ENCODE results near the gene TOMM40L.
A peak's percentile ranks its signal among the peaks of the same experiment; 100 is the strongest.

The TOMM40L gene

DNA sequence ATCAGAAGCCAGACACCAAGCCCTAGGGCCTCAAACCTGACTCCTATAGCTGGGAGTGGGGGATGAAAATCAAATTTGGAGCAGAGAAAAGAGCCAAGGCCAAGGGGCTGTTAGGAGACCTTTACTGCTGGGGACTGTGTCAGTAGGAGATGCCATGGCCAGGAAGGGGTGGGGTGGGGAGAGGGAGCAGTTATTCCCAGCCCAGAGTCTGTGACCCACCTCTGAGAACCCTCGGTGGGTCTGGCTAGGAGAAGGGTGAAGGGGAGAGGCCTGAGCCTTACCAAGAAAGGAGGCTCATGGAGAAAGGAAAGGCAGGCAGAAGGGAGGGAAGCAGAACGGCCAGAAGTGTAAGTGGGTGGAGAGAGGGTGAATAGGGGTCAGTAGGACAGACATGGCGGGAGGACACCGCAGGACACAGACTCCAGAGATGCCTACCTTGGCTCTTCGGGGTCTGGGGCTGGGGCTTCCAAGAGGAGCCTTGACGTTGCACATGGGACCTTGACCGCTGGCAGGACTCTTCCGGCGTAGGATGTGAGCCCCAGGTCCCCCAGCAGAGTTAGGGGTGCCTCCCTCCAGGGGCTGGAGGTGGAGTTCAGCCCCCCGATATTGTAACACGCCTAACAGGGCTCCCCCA lies 28.2 kb upstream of the TOMM40L start:
- no peak for DNase-seq (ENCODE audit: low read depth)

DNA sequence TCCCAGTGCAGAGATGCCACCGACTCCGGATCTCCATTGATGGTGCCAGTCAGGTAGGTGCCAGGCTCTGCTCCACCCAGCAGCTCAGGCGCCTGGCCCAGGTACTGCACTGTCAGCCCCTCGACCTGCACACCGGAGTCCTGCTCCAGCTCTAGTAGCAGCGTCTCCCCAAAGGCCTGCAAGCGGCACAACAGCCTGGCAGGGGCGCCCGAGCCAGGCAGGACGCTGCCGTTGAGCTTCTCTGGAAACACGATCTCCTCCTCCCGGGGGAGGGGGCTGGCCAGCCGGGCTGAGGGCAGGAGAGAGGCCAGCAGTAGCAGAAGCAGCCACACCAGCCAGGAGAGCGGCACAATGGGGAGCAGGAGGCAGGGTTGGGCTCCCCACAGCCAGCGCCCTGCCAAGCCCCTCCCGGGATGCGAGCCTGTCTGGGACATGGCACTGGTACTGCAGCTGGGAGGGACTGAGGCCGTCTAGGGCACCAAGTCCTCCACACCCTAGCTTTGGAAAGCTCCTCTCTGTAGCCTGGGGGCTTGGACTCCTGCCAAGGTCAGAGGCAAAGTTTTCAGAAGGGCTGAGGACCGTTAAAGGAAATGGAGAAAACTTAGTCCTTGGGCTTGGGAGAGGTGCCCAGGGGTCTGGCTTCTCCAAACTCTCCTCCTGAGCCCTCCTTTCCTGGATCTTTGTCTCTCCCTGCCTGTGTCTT lies 27.5 kb upstream of the TOMM40L start:
- DNase-seq (ENCODE audit: low read depth), result no peak

DNA sequence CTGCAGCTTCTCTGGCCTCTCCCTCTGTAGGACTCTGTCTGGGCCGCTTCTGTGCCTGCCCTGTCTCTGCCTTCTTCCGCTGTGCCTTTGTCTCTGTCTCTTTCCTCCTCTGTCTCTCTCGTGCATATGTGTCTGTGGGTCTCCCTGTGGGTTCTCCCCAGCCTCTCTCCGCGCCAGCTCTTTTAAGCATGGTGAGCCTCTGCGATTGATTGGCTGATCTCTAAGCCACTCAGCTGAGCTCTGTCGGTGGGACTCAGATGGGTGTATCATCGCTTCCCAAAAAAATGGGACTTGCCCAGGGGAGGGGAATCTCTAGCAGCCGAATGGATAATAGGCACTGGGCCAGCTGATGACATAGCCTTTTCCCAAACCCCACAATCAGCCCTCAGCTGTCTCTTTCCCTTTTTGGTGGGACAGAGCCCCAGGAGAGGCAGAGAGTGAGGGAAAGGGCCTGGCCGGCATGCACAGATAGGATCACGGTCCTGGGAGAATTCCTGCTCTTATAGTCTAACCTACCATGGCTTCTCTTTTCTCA lies 26.9 kb upstream of the TOMM40L start, which contains the start of gene ADAMTS4:
Gene ADAMTS4, minus strand, starts transcription at position 158 of the 535 bp plus-strand sequence. CDS start 427 bp downstream, outside the sequence.
- peak; percentile 65 for DNase-seq (ENCODE audit: low read depth)

DNA sequence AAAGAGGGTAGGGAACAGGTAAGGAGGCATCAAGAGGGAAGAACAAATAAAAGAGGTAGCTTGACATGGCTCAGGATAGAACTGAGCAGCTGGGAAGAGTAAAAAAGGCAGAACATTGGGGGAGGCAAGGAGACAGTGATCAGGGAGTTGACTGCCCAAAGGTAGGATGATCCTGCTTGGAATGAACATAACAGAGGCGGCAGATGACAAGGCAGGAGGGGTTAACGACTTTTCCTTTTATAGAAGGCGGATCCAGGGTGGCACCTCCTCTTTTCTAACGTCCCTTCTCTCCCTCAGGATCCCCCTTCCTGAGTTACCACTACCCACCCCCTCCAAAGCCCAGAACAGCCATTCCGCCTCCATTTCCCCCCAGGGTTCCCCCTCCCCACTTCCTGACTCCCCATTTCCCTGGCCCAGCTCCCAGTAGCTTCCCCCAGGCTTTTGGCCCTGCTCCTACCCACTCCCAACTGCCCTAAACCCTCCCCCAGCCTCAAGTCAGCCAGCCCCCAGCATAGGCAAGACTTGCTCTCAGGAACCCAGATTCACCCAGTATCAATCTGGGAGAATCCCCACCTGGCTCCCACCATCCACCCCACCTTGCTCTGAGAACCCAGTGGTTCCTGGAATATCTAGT lies 26.2 kb upstream of the TOMM40L start:
- no peak for DNase-seq (ENCODE audit: low read depth)

DNA sequence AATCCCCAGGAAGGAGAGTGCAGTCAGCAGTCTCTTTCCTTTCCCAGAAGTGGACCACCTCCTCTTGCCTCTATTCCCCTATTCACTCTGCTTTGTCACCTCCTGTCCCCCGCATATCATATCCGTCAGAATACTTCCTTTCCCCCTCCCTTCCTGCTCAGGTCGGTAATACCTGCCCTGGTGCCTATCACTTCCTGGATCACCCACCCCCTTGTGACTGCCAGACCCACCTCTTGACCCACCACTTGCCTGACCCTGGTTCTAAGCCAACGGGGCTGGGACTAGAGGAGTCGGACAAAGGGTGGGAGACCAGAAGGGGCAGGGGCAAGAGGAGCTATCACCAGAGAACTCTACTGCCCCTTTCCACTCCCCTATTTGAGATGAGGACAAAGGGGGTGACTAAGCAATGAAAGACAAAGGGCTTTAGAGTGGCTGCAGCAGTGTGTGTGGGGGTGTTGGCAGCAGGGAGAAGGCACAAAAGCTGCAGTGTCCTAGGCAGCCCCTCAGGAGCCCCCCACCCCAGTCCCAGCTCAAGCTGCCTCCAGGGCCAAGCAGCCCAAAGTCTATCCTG lies 25.4 kb upstream of the TOMM40L start:
- DNase-seq (ENCODE audit: low read depth), result no peak

DNA sequence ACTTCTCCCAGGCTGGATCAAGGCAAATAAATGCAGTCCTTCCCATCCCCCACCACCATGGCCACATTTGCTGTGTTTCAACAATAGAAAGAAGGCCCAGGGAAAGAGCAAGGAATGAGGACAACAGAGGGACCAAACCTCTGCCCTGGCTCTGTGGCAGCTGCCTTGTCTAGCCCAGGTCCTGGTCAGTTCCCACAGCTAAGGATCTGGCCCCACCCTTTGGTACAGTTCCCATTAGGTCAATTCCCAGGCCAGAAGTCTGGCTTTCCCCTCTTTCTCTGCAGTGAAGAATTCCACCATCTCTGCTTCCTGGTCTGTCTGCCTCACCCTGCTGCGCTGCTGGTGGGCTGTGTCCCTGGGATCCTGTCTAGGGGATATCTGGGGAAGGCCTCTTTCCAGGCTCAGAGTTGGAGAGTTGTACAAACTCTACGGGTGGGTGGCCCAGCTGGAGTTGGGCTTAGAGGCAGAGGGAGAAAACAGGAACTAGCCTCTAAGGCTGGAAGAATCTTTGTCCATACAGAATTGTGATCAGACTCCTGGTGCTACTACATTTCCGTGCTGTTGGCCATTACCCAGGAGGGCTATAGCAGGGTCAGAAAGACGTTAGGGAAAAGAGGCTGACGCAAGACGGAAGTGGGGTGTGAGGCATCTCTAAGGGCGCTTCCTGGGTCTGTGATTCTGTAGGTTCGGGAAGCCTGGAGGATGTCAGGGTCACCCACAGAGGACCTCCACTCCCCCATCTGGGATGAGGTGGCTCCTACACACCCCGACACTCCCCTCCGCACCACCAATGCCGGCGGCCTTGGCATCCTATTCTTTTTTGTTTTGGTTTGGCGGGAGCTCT lies 24.6 kb upstream of the TOMM40L start:
- peak; percentile 49 for DNase-seq (ENCODE audit: low read depth)

DNA sequence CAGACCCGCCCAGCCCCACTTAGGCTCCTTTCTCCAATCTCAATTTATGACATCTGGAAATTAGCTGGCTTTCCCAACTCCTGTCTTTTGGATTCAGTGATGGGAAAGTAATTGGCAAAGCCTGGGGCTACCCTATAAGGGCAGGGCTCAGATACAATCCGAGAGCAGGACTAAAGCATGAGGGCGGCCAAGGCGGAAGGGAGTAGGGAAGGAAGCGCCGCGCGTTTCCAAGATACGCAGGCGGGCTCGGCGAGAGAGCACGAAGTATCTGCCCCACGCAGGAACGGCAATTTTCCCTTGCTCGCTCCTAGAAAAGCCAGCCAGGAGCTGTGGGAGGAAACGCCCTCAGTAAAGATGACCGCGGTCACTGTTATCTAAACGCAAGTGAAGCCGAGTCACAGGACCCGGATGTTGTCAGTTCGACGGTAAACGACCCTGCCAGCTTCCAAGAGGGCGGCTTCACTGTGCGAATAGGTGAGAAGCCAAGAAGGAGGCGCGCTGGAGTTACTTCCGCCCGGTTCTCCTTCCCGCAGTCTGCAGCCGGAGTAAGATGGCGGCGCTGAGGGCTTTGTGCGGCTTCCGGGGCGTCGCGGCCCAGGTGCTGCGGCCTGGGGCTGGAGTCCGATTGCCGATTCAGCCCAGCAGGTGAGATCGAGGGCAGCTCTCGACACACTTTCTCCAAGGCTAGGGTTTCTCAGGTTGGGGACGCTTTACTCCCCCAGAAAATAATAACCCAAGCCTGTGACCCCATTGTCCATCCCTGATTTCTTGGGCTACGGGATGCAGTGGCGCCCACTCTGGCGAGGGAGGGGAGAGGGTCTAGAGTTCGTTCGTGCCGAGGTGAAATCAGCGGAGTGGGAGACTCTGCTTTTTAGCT lies 23.8 kb upstream of the TOMM40L start, which contains the start of gene NDUFS2:
Gene NDUFS2, plus strand, starts transcription at position 532 of the 877 bp plus-strand sequence. Its CDS starts 19 bp downstream, at position 551.
- DNase-seq (ENCODE audit: low read depth), result peak; percentile 95

DNA sequence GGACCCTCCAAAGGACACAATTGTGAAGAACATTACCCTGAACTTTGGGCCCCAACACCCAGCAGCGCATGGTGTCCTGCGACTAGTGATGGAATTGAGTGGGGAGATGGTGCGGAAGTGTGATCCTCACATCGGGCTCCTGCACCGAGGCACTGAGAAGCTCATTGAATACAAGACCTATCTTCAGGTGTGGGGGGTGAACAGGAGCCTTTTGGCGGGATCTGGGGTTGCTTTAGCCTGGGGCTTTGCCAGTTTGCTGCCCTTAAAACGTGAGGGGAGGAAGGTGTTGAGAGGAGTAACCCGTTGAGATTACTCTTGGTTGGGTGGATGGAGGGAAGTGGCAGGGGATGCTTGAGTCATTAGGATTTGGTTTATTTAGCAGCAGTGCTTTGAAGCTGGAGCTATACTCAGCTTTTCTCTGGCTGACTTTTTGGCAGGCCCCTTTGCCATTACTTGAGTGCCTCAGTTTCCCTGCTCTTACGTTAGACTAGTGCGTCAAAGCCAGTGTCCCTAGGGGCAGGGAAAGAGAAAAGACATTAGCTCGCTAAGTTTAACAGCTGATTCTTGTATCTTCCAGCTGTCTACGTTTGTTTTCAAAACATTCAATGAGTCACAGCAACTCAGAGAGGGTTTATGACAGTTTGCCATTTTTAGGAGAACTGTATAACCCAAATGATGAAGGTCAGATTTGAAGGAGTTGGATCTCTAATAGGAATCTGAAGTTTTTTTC lies 19.3 kb upstream of the TOMM40L start:
- no peak for DNase-seq (ENCODE audit: low read depth)

DNA sequence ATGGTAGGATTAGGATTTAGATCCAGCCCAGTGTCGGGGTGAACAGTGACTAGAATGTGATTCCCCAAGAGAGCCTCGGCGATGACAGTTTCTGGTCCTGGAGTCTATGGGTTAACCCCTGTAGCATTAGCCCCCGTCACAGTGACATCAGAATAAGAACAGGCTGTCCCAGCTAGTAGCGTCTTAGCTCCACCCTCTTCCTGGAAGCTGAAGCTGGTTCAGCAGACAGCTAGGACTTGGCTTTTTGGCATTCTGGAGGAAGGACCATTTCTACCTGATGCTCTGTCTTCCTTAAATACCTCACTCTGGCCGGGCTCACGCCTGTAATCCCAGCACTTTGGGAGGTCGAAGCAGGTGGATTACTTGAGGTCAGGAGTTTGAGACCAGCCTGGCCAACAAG lies 18.7 kb upstream of the TOMM40L start:
- no peak for DNase-seq (ENCODE audit: low read depth)

DNA sequence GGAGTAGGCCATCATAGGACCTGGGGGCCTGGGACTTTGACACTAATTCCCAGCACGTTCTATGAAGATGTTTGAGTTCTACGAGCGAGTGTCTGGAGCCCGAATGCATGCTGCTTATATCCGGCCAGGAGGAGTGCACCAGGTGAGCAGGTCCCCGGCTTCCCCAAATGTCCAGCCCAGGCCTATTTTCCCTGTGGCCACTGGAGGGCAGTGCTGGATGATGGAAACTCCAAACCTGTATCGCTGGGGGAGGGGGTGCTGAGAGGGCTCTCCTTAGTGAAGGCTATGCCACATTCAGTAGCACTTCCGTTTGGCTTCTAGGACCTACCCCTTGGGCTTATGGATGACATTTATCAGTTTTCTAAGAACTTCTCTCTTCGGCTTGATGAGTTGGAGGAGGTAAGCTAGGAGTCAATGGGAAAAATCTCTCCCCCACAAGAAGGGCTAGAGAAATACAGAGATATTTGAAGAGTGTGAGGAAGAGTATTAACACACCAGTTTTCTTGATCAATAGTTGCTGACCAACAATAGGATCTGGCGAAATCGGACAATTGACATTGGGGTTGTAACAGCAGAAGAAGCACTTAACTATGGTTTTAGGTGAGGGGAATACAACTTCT lies 16.0 kb upstream of the TOMM40L start:
- DNase-seq (ENCODE audit: low read depth), result no peak

DNA sequence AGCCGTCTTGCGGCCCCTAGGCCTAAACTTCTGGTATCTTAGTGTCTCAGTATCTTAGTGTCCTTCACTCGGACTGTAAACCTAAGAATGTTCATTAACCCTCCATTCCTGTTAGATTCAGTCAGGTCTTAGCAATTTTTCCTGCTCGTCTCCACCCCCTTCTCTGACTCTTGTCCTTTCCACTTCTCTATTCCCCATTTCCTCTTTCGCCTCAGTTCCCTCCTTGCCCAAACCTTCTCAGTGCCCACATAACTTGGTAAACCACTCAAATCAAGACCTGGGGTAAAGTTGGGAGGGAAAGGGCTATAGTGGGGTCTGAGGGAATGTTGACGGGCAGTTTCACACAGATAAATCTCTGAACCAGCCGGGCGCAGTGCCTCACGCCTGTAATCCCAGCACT lies 11.5 kb upstream of the TOMM40L start:
- DNase-seq (ENCODE audit: low read depth), result no peak

DNA sequence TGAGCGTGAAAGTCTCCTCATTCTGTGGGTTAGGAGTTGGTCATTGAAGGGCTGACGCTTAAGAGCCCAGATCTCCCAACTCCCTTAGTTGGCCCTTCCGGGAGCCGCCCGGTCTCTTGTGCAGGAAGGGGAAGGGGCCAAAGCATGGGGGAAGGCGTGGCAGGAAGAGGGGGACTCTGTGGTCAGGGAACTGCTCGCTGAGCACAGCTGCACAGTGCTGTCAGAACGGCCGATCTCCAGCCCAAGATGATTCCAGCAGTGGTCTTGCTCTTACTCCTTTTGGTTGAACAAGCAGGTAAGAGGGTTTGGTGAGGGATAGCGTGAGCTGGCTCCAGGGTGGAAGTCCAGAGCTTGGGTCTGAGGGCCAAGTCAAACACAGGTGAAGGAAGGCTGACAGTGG lies 10.8 kb upstream of the TOMM40L start, which contains the start of gene FCER1G:
Gene FCER1G, plus strand, starts transcription at position 220 of the 400 bp plus-strand sequence. Its CDS starts 27 bp downstream, at position 247.
- no peak for DNase-seq (ENCODE audit: low read depth)

DNA sequence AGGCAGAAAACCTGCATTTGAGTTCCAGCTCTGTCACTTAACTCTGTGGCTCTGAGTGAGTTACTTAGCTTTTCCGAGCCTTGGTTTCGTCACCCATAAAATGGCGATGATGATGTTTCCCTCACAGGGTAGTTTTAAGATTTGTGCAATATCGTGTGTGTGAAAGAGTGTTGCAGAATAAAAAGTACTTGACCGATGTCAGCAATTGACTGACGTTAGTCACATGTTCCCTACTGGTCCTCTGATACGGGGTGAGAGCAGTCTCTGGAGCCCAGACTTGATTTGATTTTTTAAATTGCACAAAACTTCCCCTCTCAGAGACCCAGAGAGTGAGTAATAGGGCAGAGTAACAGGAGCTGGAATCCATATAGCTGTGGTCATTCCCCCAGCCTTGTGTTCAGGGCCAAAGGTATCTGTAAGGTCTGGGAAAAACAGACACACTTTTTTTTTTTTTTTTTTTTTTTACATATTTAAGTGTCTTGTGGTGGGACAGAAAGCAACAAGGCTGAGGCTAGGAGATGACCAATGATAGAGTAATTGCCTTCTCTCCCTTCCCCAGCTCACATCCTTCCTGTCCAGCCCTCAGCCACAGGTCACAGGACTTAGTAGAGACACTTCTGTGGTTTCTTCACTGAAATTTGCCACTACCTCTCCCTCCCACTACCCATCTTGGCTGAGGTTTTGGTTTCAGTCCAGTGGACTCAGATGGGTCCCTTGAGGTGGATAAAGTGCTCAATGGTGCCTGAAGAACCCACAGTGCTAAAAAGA lies 8.7 kb upstream of the TOMM40L start:
- DNase-seq (ENCODE audit: low read depth), result peak; percentile 52

DNA sequence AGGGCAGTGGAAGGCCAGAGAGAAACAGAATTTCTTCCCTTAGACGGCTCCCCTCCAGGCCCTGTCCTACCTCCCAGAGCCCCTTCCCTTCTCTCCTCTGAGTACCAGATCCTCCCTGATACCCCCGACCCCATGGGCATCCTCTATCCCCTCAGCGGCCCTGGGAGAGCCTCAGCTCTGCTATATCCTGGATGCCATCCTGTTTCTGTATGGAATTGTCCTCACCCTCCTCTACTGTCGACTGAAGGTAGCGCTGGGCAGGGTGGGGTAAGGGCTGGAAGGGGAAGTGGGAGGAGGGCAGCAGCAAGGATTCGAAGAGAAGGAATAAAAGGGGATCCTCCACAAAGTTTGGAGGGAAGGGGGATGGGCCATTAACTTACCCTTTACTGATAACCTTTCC lies 8.0 kb upstream of the TOMM40L start:
- DNase-seq (ENCODE audit: low read depth), result no peak

DNA sequence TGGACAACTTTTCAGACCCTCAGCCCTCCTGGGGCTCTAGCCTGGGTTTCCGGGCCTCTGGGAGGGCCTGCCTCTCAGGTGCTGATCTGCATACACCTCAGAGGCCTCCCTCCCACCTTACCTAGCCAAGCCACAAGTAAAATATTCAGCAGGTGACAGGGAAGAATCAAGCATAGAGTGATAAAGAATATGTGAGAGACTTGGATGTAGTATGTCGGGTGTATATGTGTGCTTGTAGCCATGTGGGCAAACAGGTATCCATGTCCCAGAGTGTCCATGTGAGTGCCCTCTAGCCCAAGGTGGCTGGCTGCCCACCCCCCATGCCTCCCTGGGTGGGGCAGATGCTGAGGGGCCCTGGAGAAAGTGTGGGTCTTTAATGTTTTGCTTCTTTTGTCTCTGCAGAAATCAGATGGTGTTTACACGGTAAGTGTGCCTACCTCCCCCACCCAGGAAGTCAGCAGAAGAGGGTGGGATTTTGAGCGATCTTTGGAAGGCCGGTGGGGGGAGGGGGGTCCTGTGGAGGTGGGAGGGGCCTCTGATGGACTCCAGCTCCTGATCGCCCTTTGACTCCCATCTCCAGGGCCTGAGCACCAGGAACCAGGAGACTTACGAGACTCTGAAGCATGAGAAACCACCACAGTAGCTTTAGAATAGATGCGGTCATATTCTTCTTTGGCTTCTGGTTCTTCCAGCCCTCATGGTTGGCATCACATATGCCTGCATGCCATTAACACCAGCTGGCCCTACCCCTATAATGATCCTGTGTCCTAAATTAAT lies 7.4 kb upstream of the TOMM40L start:
- DNase-seq (ENCODE audit: low read depth), result no peak

DNA sequence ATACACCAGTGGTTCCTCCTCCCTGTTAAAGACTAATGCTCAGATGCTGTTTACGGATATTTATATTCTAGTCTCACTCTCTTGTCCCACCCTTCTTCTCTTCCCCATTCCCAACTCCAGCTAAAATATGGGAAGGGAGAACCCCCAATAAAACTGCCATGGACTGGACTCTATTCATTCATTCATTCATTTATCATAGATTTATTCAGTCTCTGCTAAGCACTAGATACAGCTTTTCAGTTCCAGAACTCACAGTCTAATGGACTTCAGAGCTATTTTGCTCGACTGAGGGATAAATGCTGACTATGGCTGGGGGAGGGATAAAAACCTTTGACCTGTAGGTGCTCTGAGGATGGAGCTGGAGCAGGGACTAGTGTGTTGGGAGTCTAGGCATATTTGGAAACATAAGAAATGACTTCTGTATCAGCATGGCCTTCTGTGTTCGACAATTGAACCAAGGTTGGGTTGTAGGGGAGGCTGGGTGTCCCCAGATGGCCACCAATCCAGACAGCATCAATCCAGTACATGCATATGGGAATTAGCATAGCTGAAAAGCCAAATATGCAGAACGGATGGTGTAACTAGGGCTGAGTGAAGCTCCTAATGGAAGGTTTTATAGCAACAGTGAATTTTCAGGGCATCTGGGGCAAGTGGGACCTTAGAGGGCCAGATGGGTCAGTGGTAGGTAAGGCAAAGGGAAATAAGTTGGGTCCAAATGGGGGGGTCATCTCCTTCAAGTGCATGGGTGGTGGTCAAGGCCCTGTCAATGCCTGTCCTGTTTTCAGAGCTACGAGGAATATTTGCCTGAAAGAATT lies 6.6 kb upstream of the TOMM40L start:
- no peak for DNase-seq (ENCODE audit: low read depth)

DNA sequence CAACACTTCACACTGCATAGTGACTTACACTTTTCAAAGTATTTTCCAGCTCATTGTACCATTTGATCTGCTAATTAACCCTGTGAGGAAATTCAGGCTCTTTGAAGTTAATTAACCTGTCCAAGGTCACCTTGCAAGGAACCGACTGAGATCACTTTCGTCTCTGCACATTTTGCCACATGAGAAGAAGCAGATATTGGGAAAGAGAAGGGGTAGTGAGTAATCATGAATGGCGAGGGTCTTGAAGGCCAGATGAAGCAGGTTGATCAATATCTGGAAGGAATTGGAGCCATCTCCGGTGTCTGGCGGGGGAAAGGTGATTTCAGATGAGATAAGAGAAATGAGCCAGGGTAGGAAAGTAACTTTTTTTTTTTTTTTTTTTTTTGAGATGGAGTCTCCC lies 5.9 kb upstream of the TOMM40L start:
- no peak for DNase-seq (ENCODE audit: low read depth)

All from GM04503 (cell line).